Measurements from ENCODE around the gene ABCA2.

ABCA2 gene

GRCh38 chr9:137062384-137062783 is 34.3 kb upstream of the ABCA2 start:
- no peak overlapping the region for H2AFZ ChIP-seq (ENCODE audit: low read length)
- no peaks in the 10 kb centered on the region; the same call in 1 of the 2 replicates for H3K27me3 ChIP-seq (ENCODE audit: insufficient read depth, low read length)
- H3K4me3 ChIP-seq (ENCODE audit: low read depth, low read length, poor library complexity, severe bottlenecking), result no peak overlapping the region
- no peaks in the 10 kb centered on the region for H3F3A ChIP-seq (ENCODE audit: insufficient read depth, low read length)
- H4K20me1 ChIP-seq (ENCODE audit: insufficient read depth, low read length), result no peaks in the 10 kb centered on the region
- no peak overlapping the region for H3K9ac ChIP-seq (ENCODE audit: low read length)
- no peak overlapping the region for H3K4me2 ChIP-seq (ENCODE audit: low read length)
- H3K9me2 ChIP-seq (ENCODE audit: low read depth, low read length), result no peaks in the 10 kb centered on the region
- TF ChIP-seq CTCF (IDR thresholded peaks at IDR 0.05; ENCODE audit: low read length), result no peak
- TF ChIP-seq EZH2 (IDR thresholded peaks at IDR 0.05; ENCODE audit: borderline replicate concordance, low read length), result no peak
- no peaks in the 10 kb centered on the region for H3K9me3 ChIP-seq (ENCODE audit: low read length)
- H3K27ac ChIP-seq (ENCODE audit: low read depth, low read length, poor library complexity, severe bottlenecking), result no peak overlapping the region
- no peaks in the 10 kb centered on the region for H3K4me1 ChIP-seq (ENCODE audit: insufficient read depth, low read length, severe bottlenecking)
- H3K36me3 ChIP-seq (ENCODE audit: insufficient read depth, low read length), result peaks cover 37% of the 10 kb centered on the region
- H3K79me2 ChIP-seq (ENCODE audit: insufficient read depth, low read length), result no peaks in the 10 kb centered on the region

DNA sequence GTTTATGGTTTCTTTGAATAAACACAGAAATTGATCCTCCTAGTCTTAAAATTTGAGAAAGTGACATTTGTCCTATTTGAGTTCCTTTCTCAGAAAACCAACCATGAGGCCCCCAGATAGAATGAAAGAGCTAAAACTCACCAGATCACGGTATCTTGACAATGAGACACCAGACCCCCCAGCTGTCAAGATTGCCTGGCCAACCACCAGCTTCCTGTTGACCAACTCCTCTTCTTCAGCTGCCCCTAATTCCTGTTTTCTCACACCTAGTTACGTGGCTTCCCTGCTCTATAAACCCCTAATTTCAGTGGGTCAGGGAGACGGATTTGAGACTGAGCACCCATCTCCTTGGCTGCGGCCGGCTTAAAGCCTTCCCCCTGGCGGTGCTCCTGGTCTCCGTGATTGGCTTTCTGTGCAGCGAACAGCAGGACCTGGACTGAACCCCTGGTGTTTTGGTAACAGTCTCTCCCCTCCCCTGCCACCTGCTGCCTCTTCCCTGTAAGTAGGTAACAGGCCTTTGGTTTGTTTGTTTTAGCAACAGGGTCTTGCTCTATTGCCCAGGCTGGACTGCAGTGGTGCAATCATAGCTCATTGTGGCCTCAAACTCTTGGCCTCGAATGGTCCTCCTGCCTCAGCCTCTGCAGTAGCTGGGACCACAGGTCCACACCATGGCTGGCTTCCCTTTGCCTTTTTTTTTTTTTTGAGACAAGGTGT is 30.6 kb upstream of the ABCA2 start:
- TF ChIP-seq EZH2 (IDR thresholded peaks at IDR 0.05; ENCODE audit: borderline replicate concordance, low read length) (no peak), CTCF (IDR thresholded peaks at IDR 0.05; ENCODE audit: low read length) (no peak)
- Histone ChIP-seq H3K79me2 (ENCODE audit: insufficient read depth, low read length) (no peaks in the 10 kb centered on the region), H3K4me2 (ENCODE audit: low read length) (no peak overlapping the region), H3F3A (ENCODE audit: insufficient read depth, low read length) (no peaks in the 10 kb centered on the region), H3K4me3 (ENCODE audit: low read depth, low read length, poor library complexity, severe bottlenecking) (no peak overlapping the region), H3K9ac (ENCODE audit: low read length) (no peak overlapping the region), H3K27ac (ENCODE audit: low read depth, low read length, poor library complexity, severe bottlenecking) (no peak overlapping the region), H3K27me3 (ENCODE audit: insufficient read depth, low read length) (peaks cover 5% of the 10 kb centered on the region; the same call in 1 of the 2 replicates), H3K9me3 (ENCODE audit: low read length) (no peaks in the 10 kb centered on the region), H4K20me1 (ENCODE audit: insufficient read depth, low read length) (no peaks in the 10 kb centered on the region), H3K9me2 (ENCODE audit: low read depth, low read length) (no peaks in the 10 kb centered on the region), H3K4me1 (ENCODE audit: insufficient read depth, low read length, severe bottlenecking) (peaks cover 1% of the 10 kb centered on the region), H2AFZ (ENCODE audit: low read length) (no peak overlapping the region), H3K36me3 (ENCODE audit: insufficient read depth, low read length) (peaks cover 7% of the 10 kb centered on the region)

GRCh38 chr9:137057545-137057944 is 29.5 kb upstream of the ABCA2 start:
- no peak overlapping the region for H2AFZ ChIP-seq (ENCODE audit: low read length)
- H3K36me3 ChIP-seq (ENCODE audit: insufficient read depth, low read length), result no peaks in the 10 kb centered on the region
- H3K27me3 ChIP-seq (ENCODE audit: insufficient read depth, low read length), result peaks cover 5% of the 10 kb centered on the region; the same call in 1 of the 2 replicates
- H3K9me2 ChIP-seq (ENCODE audit: low read depth, low read length), result no peaks in the 10 kb centered on the region
- H3K4me1 ChIP-seq (ENCODE audit: insufficient read depth, low read length, severe bottlenecking), result peaks cover 4% of the 10 kb centered on the region
- no peaks in the 10 kb centered on the region for H3K79me2 ChIP-seq (ENCODE audit: insufficient read depth, low read length)
- no peak for TF ChIP-seq EZH2 (IDR thresholded peaks at IDR 0.05; ENCODE audit: borderline replicate concordance, low read length)
- no peak for TF ChIP-seq CTCF (IDR thresholded peaks at IDR 0.05; ENCODE audit: low read length)
- H3F3A ChIP-seq (ENCODE audit: insufficient read depth, low read length), result no peaks in the 10 kb centered on the region
- no peak overlapping the region for H3K4me3 ChIP-seq (ENCODE audit: low read depth, low read length, poor library complexity, severe bottlenecking)
- H3K9ac ChIP-seq (ENCODE audit: low read length), result no peak overlapping the region
- H3K27ac ChIP-seq (ENCODE audit: low read depth, low read length, poor library complexity, severe bottlenecking), result no peak overlapping the region
- no peaks in the 10 kb centered on the region for H3K9me3 ChIP-seq (ENCODE audit: low read length)
- H3K4me2 ChIP-seq (ENCODE audit: low read length), result no peak overlapping the region
- no peaks in the 10 kb centered on the region for H4K20me1 ChIP-seq (ENCODE audit: insufficient read depth, low read length)
